Adrenal gland (tissue), 5 donors: Measurements from ENCODE around the gene GPSM3.

ENCODE experiments used
- CTCF ChIP-seq, 6 experiments: fragments of 450-650 bp in 4 of 6; fragments of 200-600 bp in 2 of 6; sonication (generic) in 1 of 6; IDR thresholded peaks; 1 replicate in 5 of 6; 2 replicates in 1 of 6; pipeline versions ENCODE4 v1.5.1 to v1.8.0; 2016 to 2021; ENCODE audit warnings: antibody characterized with exemption in 6 of 6, mild to moderate bottlenecking in 2 of 6, moderate library complexity in 1 of 6
- POLR2A ChIP-seq, 2 donors: fragments of 450-650 bp; IDR thresholded peaks; one replicate each; pipeline ENCODE4 v1.6.1; 2017; ENCODE audit warnings: antibody characterized with exemption in 2 of 2, mild to moderate bottlenecking in 2 of 2, moderate library complexity in 1 of 2
- donor health status: DM: no; HTN: no; CAD: no.

GRCh38 chr6:32190911-32191677 is 1.3 kb downstream of the GPSM3 start:
- no peak for TF ChIP-seq CTCF (IDR thresholded peaks at IDR 0.05)
- no peak for TF ChIP-seq POLR2A (IDR thresholded peaks at IDR 0.05)
